NCI-H2107 treated with DMSO at 0.1 percent for 48 hours (cell line): ENCODE data around the gene TBC1D10A.
"Not testable (repeated sequence)": the region's sequence is repeated elsewhere in the genome, so short reads cannot be mapped to it uniquely, and the experiment has no call there.

ENCODE experiments used
- DNase-seq: peaks from one replicate; lab custom pipeline; 2025; ENCODE audit not compliant: unreplicated experiment; lab: John Stamatoyannopoulos, UW

The TBC1D10A gene

DNA sequence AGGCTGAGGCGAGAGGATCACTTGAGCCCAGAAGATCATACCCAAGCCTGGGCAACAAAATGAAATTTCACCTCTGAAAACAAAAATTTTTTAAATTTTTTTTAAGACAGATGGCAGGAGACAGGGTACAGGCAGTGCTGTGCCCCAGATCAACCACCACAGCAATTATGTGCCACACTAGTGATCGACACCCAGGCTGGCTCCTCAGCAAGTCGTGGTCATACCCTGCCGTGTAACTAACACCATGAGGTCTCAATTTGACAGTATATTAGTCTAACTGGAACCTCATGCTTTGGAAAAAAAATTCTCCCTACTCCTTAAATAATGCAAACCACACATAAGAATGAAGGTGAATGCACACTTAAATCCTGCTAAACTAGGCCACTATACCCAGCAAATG is 21.7 kb upstream of the TBC1D10A start:
- no peak for DNase-seq

DNA sequence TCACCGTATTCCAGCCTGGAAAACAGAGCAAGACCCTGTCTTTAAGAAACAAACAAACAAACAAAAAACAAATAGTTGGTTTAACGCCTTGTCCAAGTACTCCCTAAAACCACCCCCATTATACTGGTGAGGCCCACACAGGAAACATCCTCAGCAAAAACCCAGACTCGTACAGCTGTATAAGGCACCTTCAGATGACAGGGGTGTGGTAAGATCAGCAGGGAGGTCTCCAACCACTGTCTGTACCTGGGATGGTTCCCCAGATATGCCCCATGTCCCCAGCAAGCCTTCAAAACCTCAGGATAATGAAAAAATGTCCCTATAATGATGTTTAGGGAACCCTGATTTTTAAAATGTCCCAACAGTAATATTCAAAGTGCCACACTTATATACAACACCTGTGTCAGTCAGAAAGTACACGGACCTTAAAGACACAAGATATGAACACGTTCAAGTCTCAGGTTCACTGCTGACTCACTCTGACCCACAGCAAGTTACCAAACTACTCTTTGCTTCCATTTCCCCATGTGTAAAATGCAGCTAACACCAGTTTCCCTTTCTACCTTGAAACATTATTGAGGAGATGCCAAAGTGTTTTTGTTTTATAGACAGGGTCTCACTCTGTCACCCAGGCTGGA is 20.6 kb upstream of the TBC1D10A start:
- no peak for DNase-seq

DNA sequence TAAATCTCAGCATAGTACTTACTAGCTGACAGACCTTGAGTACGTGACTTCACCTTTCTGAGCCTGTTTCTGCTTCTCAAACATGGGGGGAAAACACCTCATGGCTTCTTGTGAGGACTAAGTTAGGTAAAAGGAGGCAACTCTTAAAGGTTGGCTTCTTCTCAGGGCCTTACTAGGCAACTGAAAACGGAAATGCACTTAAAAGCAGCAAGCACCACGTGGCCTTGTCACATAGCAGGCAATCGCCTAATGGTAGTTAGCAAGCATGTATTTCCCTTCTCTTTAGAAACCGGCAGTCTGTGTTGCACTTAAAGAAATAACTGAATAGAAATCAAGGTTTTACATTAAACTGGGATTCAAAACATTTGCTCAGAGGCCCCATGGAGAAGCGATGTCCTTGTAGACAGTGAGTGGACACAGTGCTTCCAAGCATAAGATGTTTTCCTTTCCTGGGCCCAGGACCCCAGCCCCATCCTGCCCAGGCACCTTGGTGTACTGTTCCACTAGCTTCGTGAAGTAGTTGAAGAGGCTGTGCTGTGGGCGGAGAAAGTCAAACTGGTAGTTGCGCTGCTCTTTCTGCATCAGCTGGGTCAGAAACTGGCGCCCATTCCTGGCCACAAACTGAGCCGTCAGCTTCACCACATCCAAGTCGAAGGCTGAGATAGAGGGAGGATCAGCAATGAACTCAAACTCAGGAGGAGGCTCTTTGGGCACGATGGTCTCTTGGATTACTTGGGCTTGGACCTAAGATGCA is 17.9 kb upstream of the TBC1D10A start:
- no peak for DNase-seq

DNA sequence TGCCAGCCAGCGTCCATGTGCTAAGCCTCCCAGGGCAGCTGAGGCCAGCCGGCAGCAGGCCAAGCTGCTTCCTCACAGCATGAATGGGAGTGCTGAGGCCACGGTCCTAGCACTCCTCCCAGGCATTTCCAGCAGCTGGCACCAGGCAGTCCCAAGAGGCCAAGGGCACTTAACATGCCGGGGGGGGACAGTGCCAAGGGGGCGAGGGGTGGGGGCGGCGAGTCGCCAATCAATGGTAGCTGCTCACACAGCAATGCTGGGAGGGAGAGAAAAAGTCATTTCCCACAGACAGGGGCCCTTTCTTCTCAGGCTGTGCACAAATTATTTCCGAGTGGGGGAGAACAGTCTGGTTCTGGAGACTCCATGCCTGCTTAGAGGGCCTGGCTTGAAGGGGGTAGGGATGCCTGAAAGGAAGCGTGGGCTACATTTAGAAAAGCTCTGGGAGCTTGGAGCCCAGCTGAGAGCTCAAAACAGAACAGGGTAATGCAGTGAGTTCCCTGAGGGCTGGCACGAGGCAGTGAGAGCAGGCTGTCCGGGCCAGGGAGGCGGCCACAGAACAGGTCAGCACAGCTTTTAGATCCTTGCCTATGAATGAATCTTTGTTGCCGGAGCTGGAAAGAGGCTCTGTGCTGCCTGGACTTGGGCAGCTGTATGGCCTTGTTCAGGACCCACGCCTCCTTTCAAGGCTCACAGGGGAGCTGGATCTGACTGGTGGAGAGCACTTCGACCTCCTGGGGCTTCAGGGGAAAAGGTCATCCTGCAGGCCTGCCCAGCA is 14.4 kb upstream of the TBC1D10A start:
- peak; percentile 17 for DNase-seq

DNA sequence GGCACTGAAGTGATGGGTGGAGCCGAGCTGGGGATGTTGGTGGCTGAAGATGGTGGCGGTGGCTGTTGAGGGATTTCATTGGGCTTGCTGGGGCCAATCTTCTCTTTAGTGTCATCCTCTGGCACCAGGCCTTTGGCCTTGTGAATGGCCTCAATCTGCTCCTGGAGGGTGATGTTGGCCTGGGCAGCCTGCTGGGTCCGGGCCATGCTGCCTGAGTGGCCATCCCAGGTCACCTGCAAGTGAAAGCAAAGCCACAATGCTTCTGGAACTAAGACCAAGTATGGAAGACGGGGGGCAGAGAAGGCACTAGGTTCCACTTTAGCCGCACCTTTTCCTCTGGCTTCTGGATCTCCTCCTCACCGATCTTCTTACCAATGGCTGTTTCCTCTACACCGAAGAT is 12.1 kb upstream of the TBC1D10A start:
- no peak for DNase-seq

DNA sequence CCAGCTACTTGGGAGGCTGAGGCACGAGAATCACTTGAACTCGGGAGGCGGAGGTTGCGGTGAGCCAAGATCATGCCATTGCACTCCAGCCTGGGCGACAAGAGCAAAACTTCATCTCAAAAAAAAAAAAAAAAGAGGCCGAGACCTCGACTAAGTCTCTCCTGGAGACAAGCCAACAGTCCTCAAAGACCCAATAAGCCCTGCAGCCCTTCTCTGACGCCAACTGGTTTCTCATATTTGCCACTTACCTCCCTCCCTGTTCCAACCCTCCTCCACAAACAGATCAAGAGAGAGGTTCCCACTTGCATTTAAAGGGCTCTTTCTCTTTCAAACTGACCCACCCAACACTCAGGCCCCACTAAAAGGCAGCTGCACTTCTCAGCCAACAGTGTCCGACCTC is 11.6 kb upstream of the TBC1D10A start:
- not testable (repeated sequence) for DNase-seq

DNA sequence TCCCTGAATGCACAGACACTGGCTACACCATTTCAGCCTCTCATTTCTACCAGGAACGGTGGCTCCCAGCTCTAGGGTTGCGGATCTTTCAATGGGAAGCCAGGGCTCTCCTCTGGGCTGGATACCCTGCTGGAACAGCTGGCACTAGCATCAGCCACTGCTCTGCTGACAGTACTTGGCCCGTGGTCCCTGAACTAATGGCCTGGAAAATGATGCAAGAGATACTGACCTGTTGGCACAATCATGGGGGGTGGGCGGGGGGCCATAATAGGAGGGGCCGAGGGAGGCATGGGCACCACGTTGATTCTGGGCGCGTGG is 10.7 kb upstream of the TBC1D10A start:
- DNase-seq, result no peak

DNA sequence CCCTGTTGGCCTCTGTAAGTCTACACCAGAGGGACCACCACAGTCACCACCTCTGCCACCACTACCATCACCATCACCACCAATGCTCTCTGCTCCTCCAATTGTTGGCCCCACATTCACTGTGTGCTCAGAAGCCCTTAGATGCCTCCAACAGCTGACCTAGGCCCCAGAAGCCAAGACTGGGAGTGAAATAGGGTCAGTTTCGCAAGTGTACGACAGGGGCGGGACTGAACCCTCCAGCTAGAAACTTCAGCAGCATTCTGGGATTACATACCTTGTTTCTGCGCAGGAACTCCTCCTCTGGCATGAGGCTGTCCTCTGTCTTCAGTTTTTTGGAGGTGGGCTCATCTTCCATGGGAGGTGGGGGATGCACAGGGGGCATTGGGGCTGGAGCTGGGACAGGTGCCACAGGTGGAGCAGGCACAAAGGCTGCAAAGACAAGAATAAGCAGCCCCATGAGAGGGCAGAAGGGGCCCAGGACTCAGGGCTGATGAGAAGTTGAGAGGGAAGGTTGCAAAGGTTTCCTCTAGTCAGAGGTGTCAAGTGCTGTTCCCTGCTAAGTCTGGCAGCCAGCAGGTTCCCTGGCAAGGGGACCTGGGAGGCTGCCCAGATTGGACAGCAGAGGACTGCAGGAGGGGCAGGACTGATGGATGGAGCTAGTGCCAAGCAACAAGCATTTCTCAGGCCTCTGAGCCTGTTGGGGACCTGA is 10.2 kb upstream of the TBC1D10A start:
- DNase-seq, result no peak

DNA sequence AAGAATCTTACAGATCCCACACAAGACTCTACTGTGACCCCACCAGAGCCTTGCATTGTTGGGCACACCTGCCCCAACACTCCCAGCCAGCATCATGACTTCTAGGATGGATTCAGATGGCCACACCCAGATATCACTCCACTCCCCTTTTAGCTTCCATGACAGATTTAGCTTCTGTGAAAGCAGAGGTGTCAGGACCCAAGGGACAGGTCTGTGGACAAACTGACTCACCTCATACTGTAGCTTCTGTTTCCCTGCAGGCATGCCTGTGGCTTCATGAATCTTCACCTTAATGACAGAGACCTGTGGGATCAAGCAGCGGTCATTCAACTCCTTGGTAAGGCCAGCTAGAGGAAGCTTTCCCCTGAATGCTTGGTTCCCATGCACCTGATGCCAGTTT is 8.5 kb upstream of the TBC1D10A start:
- no peak for DNase-seq

DNA sequence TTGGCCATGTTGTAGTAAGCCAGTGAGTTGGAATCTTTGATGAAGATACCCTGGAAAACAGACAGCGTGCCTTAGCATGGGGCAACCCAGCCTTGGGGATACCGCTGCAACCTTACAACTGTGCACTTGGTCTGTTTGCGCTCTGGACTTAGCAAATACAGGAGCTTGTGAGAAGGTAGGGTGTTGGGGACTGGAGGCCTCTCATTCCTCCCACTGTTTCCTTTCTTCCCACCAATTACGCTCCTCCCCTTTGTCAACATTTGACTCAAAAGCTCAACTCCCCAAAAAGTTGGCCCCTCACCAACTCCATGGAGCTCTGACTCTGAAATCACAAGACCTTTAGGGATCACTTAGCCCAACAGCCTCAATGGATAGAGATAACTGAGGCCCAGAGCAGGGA is 7.9 kb upstream of the TBC1D10A start:
- no peak for DNase-seq

DNA sequence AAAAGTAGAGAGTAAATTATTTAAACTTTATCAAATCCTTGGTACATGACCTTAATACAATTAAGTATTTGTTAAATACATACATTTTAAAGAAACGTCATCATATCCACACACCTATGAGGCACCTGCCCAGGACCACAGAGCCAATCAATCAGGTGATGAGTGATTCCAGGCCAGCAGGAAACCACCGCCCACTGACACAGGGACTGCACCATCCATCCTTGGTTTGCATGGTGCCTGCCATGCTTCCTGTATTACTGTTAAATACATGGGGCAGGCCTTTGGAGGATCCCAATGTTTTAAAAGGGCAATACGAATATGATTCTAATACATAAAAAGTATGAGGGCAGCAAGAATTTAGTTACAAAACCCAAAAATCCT is 7.0 kb upstream of the TBC1D10A start:
- DNase-seq, result no peak

DNA sequence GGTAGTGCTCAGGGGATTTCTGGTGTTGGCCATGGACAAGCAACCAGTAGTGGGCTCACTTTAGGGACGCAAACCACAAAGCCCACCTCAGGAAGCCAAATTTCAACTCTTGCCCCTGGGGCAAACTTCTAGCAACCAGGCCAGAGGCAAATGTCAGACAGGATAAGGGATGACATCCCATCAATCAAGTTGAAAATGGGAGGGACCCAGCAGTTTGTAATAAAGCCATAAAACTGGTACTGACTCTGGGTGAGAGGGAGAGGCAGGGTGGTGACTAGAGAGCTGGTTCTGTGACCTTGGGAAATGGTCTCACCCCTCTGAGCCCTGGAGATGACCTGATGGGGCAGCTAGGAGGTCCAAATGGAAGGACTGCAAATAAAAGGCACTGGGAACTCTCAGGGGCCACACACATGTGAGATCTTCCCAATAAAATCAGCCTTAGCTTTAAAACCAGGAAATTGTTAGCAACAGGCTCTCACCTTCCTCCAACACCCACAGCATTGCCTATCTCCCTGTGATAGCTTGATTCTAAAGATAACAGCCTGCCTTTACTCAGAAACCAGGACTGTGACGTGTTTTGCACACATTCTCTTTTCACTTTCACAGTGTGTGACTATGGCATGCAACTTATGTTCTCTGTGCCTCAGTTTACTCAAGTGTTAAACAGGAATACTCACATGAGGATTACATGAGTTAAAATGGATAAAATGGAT is 6.4 kb upstream of the TBC1D10A start:
- no peak for DNase-seq

DNA sequence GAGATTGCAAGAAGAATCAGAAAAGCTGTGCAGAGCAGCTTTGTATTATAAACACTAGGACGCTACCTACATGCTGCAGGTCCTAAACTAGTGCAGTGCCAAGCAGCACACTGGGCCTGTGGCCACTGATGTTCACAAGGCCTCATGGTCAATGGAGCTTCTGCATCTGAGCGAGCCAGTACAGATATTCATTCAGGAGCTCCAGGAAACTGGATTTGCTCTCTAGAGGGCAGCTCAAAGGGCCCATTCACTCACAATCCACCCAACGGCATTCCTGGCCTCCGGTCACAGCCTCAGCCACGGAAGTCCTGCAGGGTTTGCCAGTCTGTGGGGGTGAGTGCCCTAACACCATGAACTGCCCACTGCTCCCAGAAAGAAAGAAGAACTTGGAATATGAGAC is 5.8 kb upstream of the TBC1D10A start:
- DNase-seq, result no peak

DNA sequence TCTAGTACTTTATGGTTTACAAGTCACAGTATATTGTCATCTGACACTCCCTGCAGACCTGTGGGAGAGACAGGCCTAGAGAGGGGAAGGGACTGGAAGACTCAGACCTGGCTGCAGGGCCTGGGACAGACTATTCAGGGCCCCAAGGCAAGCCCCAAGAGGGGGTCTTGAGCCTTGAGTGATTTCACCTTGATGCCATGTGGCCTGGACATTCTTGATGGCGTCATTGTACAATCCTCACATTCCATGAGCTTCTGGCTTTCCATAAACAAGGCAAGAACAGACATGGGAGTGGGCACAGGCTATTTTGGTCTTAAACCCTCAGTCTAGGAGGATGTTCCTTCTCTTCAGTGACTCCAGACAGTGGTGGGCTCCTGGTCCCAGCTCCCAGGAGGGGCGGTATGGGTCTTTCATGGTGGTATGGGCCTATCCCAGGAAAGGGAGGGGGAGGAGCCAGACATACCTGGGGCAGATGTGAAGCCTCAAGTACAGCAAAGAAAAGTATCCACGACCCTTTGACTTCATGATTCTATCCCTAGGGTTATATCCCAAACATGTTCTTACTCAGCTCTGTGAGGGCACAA is 1.8 kb upstream of the TBC1D10A start:
- DNase-seq, result no peak

DNA sequence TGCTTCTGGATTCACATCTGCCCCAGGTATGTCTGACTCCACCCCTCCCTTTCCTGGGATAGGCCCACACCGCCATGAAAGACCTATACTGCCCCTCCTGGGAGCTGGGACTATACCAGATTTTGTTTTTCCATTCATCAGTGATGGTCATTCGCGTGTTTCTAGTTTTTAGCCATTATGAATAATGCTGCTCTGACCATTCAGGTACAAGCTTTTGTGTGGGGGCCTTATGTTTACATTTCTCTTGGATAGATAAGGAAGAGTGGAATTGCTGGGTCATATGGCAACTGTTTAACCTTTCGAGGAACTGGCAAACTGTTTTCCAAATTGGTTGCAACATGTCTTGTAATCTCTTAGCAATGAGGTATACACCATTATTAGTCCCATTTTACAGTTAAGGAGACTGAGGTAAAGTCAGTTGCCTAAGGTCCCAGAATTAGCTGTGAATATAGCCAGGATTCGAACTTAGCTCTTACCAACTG is 1.2 kb upstream of the TBC1D10A start:
- no peak for DNase-seq

DNA sequence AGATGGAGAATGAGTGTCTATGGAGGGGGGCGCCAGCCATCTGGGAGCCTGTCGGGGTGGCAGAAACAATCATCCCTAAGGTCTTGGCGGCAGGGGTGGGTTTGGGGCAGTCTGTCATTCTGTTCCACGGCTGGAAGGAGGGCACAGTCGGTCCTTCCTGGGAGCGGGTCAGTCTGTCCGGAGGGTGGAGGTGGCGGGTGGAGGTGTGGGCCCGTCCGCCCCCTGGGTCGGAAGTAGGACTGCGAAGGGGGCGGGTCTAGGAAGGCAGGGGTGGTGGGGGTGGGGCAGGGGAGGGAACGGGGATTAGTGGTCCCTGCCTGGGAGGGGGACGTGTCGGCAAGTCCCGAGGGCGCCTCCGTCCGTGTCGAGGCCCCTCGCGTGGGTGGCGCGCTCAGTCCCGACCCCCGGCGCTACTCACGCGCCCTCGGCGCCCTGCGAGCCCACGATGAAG is 461 bp downstream of the TBC1D10A start:
- no peak for DNase-seq

DNA sequence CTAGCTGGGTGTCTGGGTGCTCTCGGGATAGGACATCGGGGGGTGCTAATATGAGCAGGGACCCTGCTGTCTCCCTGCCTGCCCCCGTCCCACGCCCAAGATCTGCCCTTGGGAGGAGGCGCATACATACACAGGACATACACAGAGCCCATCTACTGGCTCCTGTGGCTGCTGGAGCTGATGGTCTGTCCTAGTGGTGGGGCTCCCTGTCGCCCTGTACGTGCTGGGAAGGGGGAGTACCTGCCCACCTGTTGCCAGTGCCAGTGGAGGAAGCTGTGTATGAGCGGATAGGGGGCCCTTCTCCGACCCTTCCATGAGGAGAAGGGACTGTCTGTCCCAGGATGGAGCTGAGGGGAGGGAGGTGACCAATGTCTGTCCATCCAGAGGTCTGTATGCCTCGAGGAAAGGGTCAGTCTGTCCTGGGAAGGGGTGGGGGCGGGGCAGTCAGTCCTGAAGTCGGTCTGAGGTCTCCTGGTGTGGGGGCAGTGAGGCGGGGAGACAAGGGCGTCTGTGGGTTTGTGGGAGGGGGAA is 952 bp downstream of the TBC1D10A start:
- no peak for DNase-seq

DNA sequence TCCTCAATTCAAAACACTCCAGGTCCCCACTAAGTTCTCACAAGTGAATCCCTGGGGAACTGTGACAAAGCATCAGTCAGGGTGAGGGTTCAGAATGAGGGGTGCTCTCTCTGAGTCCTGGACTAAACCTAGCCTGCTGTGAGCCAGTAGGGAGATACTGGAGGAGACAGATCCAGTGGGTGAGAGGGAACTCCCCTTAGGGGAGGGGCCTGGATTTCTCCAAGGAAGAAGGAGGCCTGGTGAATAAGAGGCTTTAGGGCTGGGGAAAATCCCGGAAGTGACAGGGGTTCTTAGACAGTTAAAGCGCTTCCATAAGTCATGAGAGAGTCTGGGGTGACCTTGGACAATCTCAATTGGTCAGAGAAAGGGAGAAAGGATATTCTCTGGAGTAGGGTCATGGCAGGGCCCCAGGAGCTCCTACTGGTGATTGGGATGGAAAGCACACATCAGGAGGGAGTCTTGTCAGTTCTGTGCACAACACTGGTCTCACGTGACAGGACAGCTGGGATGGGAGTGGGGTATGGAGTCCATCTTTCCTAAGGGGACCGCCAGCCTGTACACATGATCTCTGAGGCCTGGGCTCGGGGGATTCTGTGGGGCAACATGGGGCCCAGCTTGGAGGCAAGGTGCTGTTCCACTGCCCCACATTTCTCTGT is 1.5 kb downstream of the TBC1D10A start:
- DNase-seq, result no peak

DNA sequence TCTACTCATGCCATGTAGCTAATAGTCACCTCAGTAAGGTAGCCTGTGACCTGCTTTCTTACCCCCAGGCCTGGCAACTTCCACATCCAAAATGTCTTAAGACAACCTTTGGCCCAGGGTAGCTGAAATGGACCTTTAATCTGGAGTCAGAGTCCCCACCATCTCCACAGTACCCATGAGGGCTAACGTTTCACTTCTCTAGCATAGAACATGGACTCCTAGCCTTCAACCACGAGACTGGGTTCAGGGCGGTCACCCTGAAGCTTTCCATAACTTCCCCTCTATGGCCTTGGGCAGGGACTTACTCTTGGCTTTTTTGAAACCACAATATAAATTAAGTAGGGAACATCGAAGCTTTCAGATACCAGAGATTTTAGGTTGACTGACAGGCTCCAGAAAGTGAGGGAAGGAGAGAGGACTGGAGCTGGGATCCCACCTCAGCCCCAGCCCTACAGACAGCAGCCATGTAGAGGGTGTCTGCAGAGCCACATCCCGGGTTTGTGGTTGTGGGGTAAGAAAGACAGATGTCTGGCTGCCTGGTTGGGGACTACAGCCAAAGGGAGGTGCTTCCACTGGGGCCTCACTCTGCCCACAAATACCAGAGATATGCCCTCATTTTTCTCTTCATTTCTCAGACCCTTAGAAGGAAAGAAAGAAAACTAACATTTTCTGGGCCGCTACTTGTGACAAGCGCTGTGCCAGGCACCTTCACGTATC is 2.6 kb downstream of the TBC1D10A start:
- DNase-seq, result no peak
